SK-N-SH (cell line): Measurements from ENCODE around the gene GSDMA. TPM values are rescaled to one million over a fixed set of nuclear protein-coding genes. Genes with fewer than 3 reads are reported as not detected.

Experiments used
- CTCF ChIA-PET: fragments of 300-600, 350-600 bp; formaldehyde crosslinking; extraction: SDS; loops from one replicate; lab custom pipeline; 2021; lab: Yijun Ruan, JAX
- POLR2A ChIA-PET: fragments of 350-600 bp; sonication (Branson Sonifier 250); formaldehyde crosslinking; extraction: SDS; loops from one replicate; lab custom pipeline; 2020; ENCODE audit warnings: antibody characterized with exemption, inconsistent platforms; lab: Yijun Ruan, JAX
- DNase-seq: peaks from one replicate; pipeline ENCODE4 v3.0.0; 2012
- H2AFZ ChIP-seq: fragments of 200-600 bp; sonication (generic); 2 replicates; pipeline ENCODE4 v1.8.1; 2016; ENCODE audit warnings: antibody characterized with exemption, mild to moderate bottlenecking, low read depth
- H3F3A ChIP-seq: fragments of 200-600 bp; sonication (generic); replicated peaks from 2 replicates; pipeline ENCODE3; 2016; ENCODE audit warnings: antibody characterized with exemption, mild to moderate bottlenecking; ENCODE audit not compliant: insufficient read depth
- H3K27ac ChIP-seq, 2 experiments: fragments of 200-500 bp in 1 of 2; fragments of 200-600 bp in 1 of 2; sonication (Bioruptor generic) in 1 of 2; sonication (generic), shearing (Covaris generic) in 1 of 2; 2 replicates each; pipeline versions ENCODE4 v1.5.1 to v1.6.1; 2014 to 2016; ENCODE audit warnings: low read depth in 2 of 2, inconsistent platforms in 1 of 2, low read length in 1 of 2, mild to moderate bottlenecking in 1 of 2, mixed read lengths in 1 of 2
- H3K27me3 ChIP-seq: fragments of 200-600 bp; sonication (generic), shearing (Covaris generic); 2 replicates; pipeline ENCODE4 v1.6.1; 2016; ENCODE audit warnings: mixed run types; ENCODE audit not compliant: insufficient read depth
- H3K36me3 ChIP-seq, 2 experiments: fragments of 200-500 bp in 1 of 2; fragments of 200-600 bp in 1 of 2; sonication (Bioruptor generic) in 1 of 2; sonication (generic) in 1 of 2; replicated peaks in 1 of 2; 2 replicates each; pipeline versions ENCODE3 to v1.5.1; 2014 to 2016; ENCODE audit warnings: low read length in 1 of 2, mild to moderate bottlenecking in 1 of 2; ENCODE audit not compliant: insufficient read depth in 2 of 2, control insufficient read depth in 1 of 2
- H3K4me1 ChIP-seq, 2 experiments: fragments of 200-500 bp in 1 of 2; fragments of 200-600 bp in 1 of 2; sonication (Bioruptor generic) in 1 of 2; sonication (generic), shearing (Covaris generic) in 1 of 2; 2 replicates each; pipeline versions ENCODE4 v1.5.1 to v1.6.1; 2014 to 2016; ENCODE audit warnings: low read depth in 1 of 2, low read length in 1 of 2, mixed run types in 1 of 2; ENCODE audit not compliant: insufficient read depth in 2 of 2, control insufficient read depth in 1 of 2
- H3K4me2 ChIP-seq: fragments of 200-600 bp; sonication (generic), shearing (Covaris generic); 2 replicates; pipeline ENCODE4 v1.6.1; 2017; ENCODE audit warnings: mixed run types
- H3K4me3 ChIP-seq, 2 experiments: fragments of 200-500 bp in 1 of 2; fragments of 200-600 bp in 1 of 2; sonication (Bioruptor generic) in 1 of 2; sonication (generic), shearing (Covaris generic) in 1 of 2; 2 replicates each; pipeline versions ENCODE4 v1.5.1 to v1.8.1; 2014 to 2016; ENCODE audit warnings: low read depth in 2 of 2, inconsistent platforms in 1 of 2, low read length in 1 of 2, mild to moderate bottlenecking in 1 of 2, mixed read lengths in 1 of 2, moderate library complexity in 1 of 2
- H3K79me2 ChIP-seq: fragments of 200-600 bp; sonication (generic); 2 replicates; pipeline ENCODE4 v1.8.1; 2017; ENCODE audit warnings: mild to moderate bottlenecking; ENCODE audit not compliant: insufficient read depth
- H3K9ac ChIP-seq: fragments of 200-600 bp; sonication (generic); 2 replicates; pipeline ENCODE4 v1.6.1; 2017; ENCODE audit warnings: mixed run types
- H3K9me2 ChIP-seq: fragments of 200-600 bp; sonication (generic); 2 replicates; pipeline ENCODE4 v1.6.1; 2017; ENCODE audit warnings: mixed run types
- H3K9me3 ChIP-seq: fragments of 200-600 bp; sonication (generic); 2 replicates; pipeline ENCODE4 v1.6.1; 2017; ENCODE audit warnings: mixed run types, mild to moderate bottlenecking, moderate library complexity
- H4K20me1 ChIP-seq: fragments of 200-600 bp; sonication (generic); 2 replicates; pipeline ENCODE4 v1.6.1; 2017; ENCODE audit warnings: mild to moderate bottlenecking, mixed run types; ENCODE audit not compliant: insufficient read depth
- RAD21 ChIP-seq: IDR thresholded peaks from 2 replicates; pipeline ENCODE4 v1.6.1; 2012; ENCODE audit warnings: mild to moderate bottlenecking, low read length
- SMC3 ChIP-seq: IDR thresholded peaks from 2 replicates; pipeline ENCODE4 v1.6.1; 2012; ENCODE audit warnings: low read depth, low read length, improper control_type of control experiment
- TEAD4 ChIP-seq: IDR thresholded peaks from 2 replicates; pipeline ENCODE4 v1.4.0; 2012; ENCODE audit warnings: mild to moderate bottlenecking, borderline replicate concordance; ENCODE audit not compliant: insufficient read depth
- WGBS: methylation state at CpG from one replicate; pipeline ENCODE4 v1.1.6; 2017; ENCODE audit warnings: low lambda C conversion rate; 5-methylcytosine and 5-hydroxymethylcytosine counted together
- polyA plus RNA-seq, 3 experiments: library from polyadenylated mRNA; depleted of rRNA; stranded (reverse); fragments of >200 nt; gene quantifications; 2 replicates each; pipeline ENCODE4 v1.2.3, GENCODE V29; 2012
- small RNA-seq, 7 experiments: library from RNA; depleted of rRNA; stranded (forward); fragments of <200 nt; gene quantifications; one replicate each; pipeline ENCODE3, GENCODE V24; 2012
- TF ChIP-seq, protein P1 (sequence below): fragments of 200-600 bp; sonication (generic); IDR thresholded peaks from 2 replicates; pipeline ENCODE4 v1.6.1; 2017; ENCODE audit warnings: antibody characterized with exemption, mild to moderate bottlenecking, moderate library complexity

GSDMA gene
- polyA plus RNA-seq, 1 of the 3 experiments (the other 2 are of a cell fraction), result not detected

DNA sequence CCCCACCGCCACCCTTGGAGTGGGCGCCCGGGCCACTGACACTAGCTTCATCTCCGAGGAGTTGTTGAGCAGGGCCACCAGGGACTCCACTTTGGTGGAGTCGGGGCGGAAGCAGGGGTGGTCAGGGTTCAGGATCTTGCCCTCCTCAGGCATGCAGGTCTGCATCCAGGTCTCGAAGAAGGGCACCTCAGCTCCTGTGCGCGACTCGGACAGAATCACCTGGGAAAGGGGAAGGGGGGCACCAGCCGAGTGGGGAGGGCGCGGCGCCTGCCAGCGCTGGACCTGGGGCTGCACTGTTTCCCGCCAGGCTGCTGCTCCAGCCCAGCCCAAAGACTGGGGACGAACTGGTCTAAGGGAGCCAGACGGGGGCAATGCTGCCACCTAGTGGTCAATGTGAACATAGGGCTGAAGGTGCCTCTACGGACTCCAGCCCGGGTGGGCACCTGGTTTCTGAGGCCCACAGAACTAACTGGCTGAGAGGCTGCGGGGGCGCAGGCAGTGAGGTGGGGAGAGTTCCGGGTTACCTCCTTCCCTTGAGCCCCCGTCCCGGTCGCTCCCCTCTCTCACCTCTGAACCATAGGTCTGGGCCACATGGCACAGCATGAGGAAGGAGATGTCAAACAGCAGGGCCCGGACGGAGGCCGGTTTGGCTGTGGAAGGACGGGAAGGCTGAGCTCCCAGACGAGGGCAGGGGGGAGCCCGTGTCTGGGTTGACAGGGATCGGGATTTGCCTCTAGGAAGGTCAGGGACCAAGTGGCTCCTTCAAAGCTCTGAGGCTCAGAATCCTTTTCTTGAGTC is 64.2 kb downstream of the GSDMA start:
- POLR2A ChIA-PET, result interaction anchor here (0.8 to 1.6 kb wide), 2 partner anchors 46 to 59 kb away, joined by 3 read pairs; partner anchors contain the start of gene PSMD3
- H3K4me1 ChIP-seq, result no peaks in the 10 kb centered on the region; a peak in 1 of 4 replicates
- H2AFZ ChIP-seq, result no peak overlapping the region
- peaks cover 19 to 43% of the 10 kb centered on the region in 2 experiments for H3K36me3 ChIP-seq
- no peaks in the 10 kb centered on the region for H3K9me2 ChIP-seq
- TF ChIP-seq SMC3, result peak; percentile 65
- peak; percentile 62 for TF ChIP-seq RAD21
- TF ChIP-seq TEAD4, result no peak
- TF ChIP-seq, protein P1, sequence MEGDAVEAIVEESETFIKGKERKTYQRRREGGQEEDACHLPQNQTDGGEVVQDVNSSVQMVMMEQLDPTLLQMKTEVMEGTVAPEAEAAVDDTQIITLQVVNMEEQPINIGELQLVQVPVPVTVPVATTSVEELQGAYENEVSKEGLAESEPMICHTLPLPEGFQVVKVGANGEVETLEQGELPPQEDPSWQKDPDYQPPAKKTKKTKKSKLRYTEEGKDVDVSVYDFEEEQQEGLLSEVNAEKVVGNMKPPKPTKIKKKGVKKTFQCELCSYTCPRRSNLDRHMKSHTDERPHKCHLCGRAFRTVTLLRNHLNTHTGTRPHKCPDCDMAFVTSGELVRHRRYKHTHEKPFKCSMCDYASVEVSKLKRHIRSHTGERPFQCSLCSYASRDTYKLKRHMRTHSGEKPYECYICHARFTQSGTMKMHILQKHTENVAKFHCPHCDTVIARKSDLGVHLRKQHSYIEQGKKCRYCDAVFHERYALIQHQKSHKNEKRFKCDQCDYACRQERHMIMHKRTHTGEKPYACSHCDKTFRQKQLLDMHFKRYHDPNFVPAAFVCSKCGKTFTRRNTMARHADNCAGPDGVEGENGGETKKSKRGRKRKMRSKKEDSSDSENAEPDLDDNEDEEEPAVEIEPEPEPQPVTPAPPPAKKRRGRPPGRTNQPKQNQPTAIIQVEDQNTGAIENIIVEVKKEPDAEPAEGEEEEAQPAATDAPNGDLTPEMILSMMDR, result peak; percentile 89
- TF ChIP-seq, all 33 proteins: peak for 3
- whole genome bisulfite sequencing, result 37% methylated on average over 26 of the region's 33 CpGs
- Histone ChIP-seq H3K27me3 (no peaks in the 10 kb centered on the region), H3K9me3 (no peaks in the 10 kb centered on the region), H3K4me2 (no peak overlapping the region), H3F3A (peaks cover 4% of the 10 kb centered on the region), H3K27ac (no peak overlapping the region), H3K79me2 (no peaks in the 10 kb centered on the region), H3K9ac (no peak overlapping the region), H4K20me1 (no peaks in the 10 kb centered on the region), H3K4me3 (no peak overlapping the region)
- peak; percentile 93 for DNase-seq
- CTCF ChIA-PET, result interaction anchor here (0.6 to 7.9 kb wide), 53 partner anchors 11 to 806 kb away, joined by 3 to 143 read pairs (median 4); partner anchors contain the start of genes CSF3, MED24 and NR1D1

Small RNAs within 50 kb of the gene (small RNA-seq; reads per million reads assigned to genes)
- 42.9 to 973 (median 165) reads per million in 7 experiments for gene SNORD124

Other genes with a start within 250 kb of the GSDMA start
- 100 and 105 TPM in 2 replicates for gene MIEN1, start 232.5 kb upstream of the GSDMA start, polyA plus RNA-seq (2012; rRNA removed)
- gene GRB7, start 225.1 kb upstream of the GSDMA start, polyA plus RNA-seq (2012; rRNA removed), result not detected in 2 replicates
- not detected in 2 replicates for gene IKZF3, start 98.7 kb upstream of the GSDMA start, polyA plus RNA-seq (2012; rRNA removed)
- gene ZPBP2, start 94.8 kb upstream of the GSDMA start, polyA plus RNA-seq (2012; rRNA removed), result not detected in 2 replicates
- 2.4 and 3.6 TPM in 2 replicates for gene GSDMB, start 44.4 kb upstream of the GSDMA start, polyA plus RNA-seq (2012; rRNA removed)
- 27.8 and 38.5 TPM in 2 replicates for gene ORMDL3, start 35.4 kb upstream of the GSDMA start, polyA plus RNA-seq (2012; rRNA removed)
- gene LRRC3C, start 35.3 kb upstream of the GSDMA start, polyA plus RNA-seq (2012; rRNA removed), result not detected in 2 replicates
- 87.6 and 104 TPM in 2 replicates for gene PSMD3, start 17.8 kb downstream of the GSDMA start, polyA plus RNA-seq (2012; rRNA removed)
- gene CSF3, start 52.4 kb downstream of the GSDMA start, polyA plus RNA-seq (2012; rRNA removed), result not detected in 2 replicates
- 62.8 and 64.5 TPM in 2 replicates for gene MED24, start 91.4 kb downstream of the GSDMA start, polyA plus RNA-seq (2012; rRNA removed)
- gene THRA, start 100.0 kb downstream of the GSDMA start, polyA plus RNA-seq (2012; rRNA removed), result 20.1 and 23.1 TPM in 2 replicates
- 2.1 and 6.5 TPM in 2 replicates for gene NR1D1, start 137.6 kb downstream of the GSDMA start, polyA plus RNA-seq (2012; rRNA removed)
- 30.2 and 39.8 TPM in 2 replicates for gene MSL1, start 159.0 kb downstream of the GSDMA start, polyA plus RNA-seq (2012; rRNA removed)
- 28.0 and 30.4 TPM in 2 replicates for gene CASC3, start 177.5 kb downstream of the GSDMA start, polyA plus RNA-seq (2012; rRNA removed)
- 5.9 and 6.0 TPM in 2 replicates for gene RAPGEFL1, start 214.5 kb downstream of the GSDMA start, polyA plus RNA-seq (2012; rRNA removed)